ENCODE measurements around the gene GNLY.

The GNLY gene

DNA sequence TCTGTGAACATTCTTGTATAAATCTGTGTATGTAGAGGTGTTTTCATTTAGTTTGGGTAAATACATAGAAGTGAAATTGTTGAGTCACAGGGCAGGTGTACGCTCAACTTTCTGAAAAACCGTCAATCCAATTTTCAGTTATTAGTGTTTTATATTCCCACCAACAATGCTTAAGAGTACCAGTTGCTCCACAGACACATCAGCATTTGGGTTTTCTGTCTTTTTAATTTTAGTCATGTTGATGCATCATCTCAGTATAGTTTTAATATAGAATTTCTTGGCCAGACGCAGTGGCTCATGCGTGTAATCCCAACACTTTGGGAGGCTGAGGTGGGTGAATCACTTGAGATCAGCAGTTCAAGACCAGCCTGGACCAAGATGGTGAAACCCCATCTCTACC is 3.2 kb upstream of the GNLY start:
- DNase-seq, result no peak

DNA sequence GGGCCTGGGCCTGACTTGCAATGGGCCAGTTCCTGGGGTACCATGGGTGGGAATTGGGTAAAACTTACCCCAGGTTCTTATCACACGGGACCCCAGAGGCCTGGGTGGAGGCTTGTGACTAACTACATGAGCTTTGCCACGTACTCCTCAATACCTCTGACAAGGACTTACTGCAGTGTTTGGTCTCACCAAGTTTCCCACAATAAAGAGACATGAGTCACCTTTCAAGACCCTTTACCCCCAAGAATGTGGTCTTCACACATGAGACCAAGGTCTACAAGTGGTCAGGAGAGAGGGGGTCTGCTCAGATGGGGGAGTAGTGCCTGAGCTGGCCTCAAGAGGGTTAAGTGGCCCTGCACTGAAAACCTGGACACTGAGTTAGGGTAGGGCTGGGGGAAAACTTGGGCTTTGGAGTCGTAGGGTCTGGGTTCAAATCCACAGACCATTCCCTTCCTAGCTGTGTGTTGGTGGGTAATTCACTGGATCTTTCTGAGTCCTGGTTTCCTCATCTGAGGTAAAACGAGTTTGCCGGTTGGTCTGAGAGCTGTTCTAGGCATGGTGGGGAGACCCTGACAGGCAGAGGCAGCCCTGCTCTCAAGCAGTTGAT is 2.0 kb upstream of the GNLY start:
- DNase-seq, result no peak

DNA sequence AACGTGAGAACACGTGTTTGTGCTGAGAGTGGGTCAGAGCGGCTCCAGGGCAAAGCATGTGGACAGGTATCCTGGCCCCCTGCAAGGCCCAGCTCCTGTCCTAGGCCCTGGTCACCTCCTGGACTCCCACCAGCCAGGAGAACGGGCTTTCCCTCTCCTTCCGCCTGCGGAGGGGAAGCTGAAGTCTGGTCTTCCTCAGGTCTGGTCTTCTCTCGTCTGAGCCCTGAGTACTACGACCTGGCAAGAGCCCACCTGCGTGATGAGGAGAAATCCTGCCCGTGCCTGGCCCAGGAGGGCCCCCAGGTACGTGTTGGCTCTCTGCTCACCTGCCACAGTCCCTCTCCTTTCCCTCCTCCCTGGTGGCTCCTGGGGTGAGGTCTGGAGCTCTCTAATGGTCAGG is 963 bp downstream of the GNLY start:
- DNase-seq, result no peak

DNA sequence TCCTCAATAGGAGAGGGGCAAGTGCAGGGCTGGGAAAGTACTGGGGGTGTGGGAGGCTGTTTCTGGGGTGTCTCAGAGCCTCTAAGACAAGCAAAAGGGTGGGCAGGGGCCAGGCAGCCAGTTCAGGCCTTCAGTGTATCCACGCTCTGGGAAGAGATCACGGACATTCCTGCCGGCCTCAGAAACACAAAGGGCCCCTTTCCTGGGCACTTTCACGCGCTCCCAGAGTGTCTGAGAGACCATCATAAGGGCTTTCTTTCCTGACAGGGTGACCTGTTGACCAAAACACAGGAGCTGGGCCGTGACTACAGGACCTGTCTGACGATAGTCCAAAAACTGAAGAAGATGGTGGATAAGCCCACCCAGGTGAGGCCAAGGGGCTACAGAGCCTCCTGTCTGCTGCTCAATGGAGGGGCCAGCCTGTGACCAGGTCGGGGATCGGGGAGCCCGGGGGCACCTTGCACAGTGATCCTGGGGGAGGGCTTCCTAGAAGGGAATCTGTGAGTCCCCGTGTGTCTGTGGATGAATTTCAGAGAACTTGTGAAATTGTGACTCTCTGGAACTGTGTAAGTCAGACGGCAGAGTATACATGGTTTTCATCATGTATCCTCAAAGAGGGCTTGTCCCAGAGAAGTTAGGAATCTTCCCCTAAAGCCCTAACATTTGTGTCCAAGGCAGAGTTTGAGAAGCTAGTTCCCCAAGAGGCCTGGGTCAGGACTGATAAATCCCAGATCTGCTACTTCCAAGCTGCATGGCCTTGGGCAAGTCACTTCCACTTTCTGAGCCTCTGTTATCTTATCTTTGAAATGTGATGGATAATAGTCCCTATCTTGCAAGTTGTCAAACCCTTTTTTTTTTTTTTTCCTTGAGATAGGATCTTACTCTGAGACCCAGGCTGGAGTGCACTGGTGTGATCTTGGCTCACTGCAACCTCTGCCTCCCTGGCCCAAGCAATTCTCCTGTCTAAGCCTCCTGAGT is 1.8 kb downstream of the GNLY start:
- no peak for DNase-seq

DNA sequence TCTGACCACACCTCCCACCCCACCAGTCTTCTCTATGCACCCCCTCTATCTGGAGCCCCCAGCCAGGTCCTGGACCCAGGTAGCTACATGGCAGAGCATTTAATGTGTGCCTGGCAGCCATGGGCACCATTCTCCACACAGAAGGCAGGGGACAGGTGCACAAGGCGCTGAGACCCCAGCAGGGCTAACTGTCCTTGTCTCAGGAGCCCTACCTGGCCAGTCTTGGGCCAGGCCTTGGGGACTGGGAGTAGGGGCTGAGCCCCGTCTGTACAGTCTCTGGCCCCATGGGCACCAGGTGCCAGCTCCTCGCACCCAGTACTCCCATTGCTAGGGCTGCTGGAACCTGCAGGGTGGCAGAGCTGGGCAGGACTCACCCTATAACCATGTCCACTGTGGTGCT is 2.9 kb downstream of the GNLY start:
- DNase-seq, result no peak

DNA sequence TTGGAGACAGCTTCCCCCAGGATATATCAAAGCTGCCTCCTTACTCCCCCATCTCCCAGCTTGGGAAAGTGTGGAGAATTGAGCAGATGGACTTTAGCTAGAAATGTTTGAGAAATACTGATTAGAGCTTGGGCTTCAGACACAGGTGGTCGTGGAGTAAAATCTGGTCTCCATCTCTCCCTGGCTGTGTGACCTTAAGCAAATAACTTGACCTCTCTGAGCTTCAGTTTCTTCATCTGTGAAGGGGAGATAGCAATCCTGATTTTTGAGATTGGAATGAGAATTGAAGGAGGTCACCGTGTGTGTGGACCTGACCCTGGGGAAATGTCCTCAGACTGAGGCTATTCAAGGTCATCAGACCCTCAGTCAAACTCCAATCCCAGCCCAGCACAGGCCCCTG is 3.6 kb downstream of the GNLY start:
- no peak for DNase-seq

DNA sequence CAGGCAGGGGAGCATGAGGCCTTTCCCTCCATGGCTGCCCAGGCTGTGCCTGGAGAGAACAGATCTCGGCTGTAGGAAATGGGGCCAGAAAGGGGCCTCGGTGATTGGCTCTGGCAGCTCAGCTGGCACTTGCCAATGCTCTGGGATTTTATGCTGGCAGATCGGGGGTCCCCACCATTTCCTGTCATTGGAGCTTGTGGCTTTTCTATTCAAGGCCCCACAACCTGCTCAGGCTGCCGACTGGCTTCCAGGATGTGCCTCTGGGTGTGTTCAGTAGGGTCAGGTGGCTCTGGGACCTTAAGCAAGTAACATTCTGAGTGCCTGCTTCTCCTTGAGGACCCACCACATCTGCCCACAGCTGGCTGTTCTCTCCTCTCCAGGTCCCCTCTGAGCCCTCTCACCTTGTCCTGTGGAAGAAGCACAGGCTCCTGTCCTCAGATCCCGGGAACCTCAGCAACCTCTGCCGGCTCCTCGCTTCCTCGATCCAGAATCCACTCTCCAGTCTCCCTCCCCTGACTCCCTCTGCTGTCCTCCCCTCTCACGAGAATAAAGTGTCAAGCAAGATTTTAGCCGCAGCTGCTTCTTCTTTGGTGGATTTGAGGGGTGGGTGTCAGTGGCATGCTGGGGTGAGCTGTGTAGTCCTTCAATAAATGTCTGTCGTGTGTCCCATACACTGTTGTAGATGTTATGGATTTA is 4.2 kb downstream of the GNLY start:
- no peak for DNase-seq

DNA sequence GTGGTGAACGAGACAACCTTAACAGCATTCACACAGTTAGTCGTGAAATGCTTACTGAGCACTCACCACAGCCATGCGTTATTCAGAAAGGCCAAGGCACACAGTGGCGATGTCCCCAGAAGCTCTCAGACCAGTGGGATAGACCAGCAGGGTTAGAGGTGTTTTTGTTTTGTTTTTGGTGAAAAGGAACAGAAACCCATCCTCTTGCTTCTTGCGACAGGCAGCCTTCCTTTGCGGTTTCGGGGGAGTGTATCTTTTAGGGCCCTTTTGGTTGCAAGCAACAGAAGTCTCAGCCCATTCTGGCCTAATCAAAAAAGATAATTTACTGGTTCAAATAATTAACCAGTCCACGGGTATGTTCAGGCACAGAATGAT is 4.7 kb downstream of the GNLY start:
- DNase-seq, result no peak

DNA sequence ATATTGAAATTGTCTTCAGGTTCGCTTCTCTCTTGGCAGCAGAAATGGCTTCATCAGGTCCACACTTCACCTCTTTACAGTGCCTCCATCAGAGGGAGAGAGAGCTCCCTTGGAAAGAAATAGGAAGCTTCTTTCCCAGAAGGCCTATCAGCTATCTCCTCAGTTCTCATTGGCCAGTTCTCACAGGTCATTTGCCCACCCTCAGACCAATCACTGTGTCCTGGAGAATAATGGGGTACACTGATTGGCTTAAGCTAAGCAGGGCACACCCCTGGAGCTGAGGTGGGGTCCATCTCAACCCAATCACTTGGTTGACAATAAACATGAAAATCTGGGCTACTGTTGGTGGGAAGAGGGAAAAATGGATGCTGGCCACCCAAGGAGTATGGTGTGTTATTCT is 5.2 kb downstream of the GNLY start:
- DNase-seq, result no peak

DNA sequence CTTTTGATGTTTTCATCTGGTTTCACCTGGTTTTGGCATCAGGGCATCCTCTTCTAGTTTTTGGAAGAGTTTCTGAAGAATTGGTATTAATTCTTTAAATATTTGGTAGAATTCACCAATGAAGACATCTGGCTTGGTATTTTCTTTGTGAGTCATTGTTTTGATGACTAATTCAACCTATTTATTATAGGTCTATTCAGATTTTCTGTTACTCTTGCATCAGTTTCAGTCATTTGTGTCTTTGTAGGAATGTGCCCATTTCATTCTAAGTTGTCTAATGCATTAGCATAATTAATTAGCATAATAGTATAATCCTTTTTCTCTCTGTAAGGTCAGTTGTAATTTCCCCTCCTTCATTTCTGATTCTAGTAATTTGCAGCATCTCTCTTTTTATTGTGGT is 8.0 kb downstream of the GNLY start:
- peak; percentile 34 for DNase-seq

DNA sequence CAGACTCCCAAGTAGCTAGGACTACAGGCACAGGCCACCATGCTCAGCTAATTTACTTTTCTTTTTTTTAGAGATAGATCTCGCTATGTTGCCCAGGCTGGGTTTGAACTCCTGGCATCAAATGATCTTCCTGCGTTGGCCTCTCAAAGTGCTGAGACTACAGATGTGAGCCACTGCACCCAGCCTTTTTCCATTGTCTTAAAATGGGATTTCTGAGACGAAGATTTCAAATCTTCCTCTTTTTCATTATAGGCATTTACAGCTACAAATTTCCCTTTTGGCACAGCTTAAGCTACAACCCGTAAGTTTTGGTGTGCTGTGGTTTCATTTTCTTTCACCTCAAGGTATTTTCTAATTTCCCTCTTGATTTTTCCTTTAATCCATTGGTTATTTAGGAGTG is 8.6 kb downstream of the GNLY start:
- DNase-seq, result no peak

DNA sequence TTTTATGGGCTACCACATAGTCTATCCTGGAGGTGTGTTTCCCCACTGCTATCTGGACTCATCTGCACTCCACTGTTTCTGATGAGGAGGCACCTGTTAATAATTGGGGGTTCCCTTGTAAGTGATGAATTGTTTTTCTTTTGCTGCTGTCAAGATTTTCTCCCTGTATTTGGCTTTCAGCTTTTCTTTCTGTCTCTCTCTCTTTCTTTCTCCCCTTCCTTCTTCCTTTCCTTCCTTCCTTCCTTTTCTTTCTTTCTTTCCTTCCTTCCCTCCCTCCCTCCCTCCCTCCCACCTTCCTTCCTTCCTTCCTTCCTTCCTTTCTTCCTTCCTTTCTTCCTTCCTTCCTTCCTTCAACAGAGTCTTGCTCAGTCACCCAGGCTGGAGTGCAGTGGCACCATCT is 9.2 kb downstream of the GNLY start:
- no peak for DNase-seq

DNA sequence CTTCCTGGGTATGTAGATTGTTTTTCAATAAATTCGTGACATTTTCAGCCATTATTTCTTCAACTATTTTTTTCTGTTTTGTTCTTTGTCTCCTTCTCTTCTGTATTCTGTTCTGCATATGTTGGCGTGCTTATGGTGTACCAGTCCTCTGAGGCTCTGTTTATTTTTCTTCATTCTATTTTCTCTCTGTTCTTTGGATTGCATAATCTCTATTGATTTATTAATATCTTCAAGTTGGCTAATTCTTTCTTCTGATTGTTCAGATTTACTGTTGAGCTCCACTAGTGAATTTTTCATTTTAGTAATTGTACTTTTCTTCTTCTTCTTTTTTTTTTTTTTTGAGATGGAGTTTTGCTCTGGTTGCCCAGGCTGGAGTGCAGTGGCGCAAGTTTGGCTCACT is 9.9 kb downstream of the GNLY start:
- DNase-seq, result no peak

DNA sequence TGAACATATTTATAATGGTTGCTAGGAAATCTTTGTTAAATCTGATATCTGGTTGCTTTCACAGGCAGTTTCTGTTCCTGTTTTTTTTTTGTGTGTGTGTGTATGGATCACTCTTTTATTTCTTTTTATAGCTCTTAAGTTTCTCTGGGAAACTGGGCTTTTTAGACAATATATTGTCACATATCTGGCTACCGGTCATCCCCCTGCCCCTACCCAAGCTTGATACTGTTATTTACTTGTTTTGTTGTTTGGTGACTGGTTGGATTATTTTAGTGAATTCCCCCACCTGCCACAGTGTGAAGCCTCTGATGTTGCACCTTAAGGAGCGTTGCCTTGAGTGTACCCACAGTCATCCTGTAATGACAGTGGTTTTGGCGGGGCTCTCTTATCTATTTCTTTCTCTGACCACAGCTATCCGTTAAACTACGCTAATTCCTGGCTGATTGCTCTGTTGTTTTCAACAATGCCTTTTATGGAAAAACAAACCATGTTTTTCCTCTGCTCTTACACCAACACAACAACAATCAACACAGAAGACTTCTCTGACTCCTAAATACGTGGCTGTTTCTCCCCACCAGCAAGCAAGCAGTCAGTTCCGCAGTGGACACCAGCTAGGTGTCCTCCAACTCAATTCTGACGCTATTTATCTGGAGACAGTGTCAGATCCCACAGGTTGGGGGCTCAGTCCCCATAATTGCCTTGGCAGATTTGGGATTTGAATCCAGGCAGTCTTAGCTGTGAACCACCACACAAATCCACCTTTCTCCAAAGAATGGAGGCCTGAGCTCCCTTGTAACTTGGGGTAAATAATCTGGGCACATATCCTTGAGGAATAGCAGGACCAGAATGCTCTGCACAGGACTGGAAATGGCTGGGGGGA is 10.9 kb downstream of the GNLY start:
- peak; percentile 67 for DNase-seq

DNA sequence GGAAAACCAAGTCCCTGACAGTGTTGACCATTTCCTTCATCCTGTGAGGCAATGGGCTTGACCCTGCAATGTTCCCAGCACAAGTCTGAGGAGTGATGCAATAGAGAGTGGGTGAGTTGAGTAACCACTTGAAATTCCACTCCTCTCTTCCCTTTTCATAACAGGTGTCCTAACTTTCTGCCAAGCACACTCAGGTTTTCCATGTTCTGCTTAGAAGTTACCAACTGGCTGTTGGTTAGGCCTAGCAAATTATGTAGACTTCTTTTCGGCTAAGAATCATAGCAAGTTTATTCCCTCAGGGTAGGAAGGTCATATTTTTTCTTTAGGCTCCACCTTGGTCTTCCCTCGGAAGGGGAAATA is 11.5 kb downstream of the GNLY start:
- DNase-seq, result no peak

DNA sequence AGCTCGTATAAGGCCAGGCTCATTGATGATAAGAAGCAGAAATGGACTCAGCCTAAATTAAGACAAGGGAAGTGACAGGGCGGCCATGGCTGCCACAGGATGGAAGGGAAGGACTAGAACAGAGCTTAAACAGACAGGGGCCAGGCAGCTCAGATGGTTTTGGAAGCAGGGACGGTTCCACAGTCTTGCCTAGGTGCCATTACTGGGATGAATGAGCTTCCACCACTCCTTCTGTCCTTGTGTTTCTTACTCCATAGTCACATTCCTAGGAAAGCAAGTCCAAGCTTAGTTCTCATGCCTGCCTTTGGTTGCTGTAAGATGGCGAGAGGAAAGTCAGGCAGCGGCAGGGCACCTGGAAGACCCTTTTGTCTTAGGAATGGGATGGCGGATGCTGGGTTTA is 11.9 kb downstream of the GNLY start:
- DNase-seq, result no peak

DNA sequence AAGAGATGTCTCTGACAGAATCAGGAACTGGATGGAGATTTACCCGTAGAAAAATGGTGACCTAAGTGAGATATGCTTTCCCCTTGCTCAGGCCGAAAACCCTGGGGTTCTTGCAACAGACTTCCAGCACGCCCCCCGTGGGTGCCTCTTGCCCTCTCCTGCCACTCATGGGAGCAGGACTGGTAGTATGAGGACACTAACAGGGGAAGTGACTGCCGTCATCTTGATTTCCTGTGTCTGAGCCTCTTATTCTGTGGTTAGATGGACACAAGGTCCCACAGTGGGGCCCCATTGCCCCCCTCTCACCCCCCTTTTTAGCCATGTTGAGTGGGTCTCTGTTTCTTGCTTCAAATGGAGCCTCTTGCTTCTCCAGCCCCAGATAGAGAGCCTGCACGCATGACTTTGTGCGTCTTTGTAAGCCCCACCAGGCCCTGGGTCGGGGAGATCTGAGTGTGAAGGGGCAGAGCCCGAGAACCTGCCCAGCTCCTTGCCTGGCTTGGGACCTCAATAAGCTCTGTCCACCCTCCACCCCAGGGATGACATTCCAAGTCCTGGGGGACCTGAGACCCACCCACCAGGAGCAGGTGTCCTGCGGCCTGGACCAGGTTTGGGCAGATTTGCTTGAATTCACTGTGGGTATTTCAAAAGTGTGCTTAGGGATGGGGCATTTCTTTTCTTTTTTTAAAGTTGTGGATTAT is 12.6 kb downstream of the GNLY start:
- DNase-seq, result no peak

DNA sequence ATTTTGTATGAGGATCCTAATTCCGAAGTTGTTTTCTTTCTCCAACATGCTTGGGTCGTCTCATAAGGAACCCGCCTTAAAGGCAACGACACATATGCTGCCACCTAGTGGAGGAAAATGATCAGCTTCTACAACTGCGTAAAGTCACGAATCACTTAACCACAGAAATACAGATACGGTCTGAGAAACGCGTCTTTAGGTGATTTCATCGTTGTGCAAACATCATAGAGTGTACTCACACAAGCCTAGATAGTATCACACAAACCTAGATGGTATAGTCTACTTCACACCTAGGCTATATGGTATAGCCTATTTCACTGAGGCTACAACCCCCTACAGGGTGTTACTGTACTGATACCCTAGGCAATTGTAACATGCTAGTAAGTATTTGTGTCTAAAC is 13.1 kb downstream of the GNLY start:
- DNase-seq, result peak; percentile 90

DNA sequence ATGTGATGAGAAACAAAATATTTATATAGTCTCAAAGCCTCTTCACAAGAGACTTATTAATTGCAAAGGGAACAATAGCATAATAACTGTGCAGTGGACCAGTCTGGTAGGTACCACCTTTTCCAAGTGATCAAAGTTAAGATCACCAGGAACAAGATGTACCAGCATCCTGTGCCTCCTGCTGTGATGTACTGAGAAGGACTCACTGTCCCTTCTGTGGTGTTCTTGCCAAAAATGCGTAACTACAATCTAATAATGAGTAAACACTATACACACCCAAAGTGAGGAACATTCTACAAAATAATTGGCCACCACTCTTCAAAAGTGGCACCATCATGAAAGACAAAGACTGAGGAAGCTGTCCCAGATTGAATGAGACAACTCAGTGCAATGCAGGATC is 14.5 kb downstream of the GNLY start:
- no peak for DNase-seq

DNA sequence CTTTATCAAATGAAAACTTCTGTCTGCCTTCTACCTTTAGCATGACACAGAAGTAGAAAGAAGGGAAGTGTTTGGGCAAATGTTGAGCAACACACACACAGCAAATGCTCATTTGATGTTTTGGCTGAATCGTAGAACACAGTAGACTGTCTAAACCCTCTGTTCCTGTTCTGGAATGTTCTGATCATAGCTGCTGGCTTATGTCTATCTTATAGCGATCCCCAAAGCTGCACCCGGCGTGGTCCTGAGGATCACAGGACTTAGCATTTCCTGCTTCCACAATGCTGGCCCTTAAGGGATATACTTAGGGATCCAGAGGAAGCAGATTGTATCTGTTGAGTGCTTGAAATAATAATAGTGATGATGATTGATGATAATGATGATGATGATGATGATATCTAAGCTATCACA is 15.2 kb downstream of the GNLY start:
- DNase-seq, result no peak

DNA sequence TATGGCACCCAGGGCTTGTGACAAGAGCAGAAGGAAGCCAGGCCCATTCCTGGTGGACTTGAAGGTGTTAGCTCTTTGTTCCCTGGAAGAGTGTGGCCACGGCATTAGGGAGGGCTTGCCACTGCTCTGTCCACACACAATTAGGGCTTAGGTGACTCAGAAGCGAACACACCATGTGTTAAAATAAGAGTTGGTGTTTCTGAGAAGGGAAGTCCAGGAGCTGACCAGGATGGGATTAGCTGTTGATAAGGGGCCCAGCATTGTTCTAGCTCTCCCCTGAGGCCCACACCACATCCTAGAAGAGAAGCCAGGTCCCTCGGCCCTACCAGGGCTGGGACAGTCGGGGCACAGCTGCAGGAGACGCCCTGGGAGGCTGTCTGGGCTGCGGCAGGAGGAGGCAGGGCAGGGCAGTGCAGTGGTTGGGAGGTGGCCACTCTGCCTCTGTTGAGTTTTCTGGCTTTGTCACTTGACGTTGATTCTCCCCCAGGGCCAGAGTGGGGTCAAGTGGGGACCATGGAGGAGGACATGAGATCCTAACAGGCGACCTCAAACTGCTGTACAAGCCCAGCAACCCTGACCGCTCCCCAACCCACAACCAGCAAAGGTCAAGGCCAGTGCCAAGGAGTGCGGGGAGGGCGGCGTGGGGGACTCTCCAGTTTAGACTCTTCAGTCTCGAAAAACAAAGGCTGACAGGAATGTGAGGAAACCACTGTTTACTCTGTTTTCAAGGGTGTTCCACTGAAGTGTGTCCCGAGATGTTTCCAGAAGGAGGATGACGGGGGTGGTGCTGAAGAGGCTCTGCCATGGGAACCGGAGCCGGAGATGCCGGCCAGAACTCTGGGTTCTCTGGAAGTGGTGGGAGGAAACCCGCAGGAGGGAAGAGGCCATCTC is 16.8 kb downstream of the GNLY start:
- no peak for DNase-seq

Data from activated CD4-positive, alpha-beta T cell treated with anti-CD3 and anti-CD28 coated beads, Interleukin-2, Interleukin-6, amounts not matched to agents 100 ng/mL and 50 ng/mL, durations not matched to agents 16 hours and 8 hours (primary cell).